NCI-H2171 treated with DMSO at 0.1 percent for 48 hours (cell line): ENCODE data around the gene OTOG.
"Not testable (repeated sequence)": the region's sequence is repeated elsewhere in the genome, so short reads cannot be mapped to it uniquely, and the experiment has no call there.

Experiments used
- DNase-seq: peaks from one replicate; lab custom pipeline; 2025; lab: John Stamatoyannopoulos, UW

Gene OTOG

DNA sequence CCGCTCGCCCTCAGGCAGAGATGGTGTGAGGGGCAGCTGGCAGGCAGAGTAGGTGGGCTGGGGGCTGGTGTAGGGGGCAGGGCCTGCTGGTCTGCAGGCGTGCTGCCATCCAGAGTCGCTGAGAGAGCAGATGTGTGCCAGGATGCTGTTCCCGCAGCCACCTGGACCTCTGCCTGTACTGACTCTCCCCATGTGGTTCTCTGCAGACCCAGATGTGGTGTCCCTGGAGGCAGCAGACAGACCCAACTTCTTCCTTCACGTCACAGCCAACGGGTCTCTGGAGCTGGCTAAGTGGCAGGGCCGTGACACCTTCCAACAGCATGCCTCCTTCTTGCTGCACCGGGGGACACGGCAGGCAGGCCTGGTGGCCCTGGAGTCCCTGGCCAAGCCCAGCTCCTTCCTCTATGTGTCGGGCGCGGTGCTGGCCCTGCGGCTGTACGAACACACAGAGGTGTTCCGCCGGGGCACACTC lies 58.6 kb downstream of the OTOG start:
- no peak for DNase-seq

DNA sequence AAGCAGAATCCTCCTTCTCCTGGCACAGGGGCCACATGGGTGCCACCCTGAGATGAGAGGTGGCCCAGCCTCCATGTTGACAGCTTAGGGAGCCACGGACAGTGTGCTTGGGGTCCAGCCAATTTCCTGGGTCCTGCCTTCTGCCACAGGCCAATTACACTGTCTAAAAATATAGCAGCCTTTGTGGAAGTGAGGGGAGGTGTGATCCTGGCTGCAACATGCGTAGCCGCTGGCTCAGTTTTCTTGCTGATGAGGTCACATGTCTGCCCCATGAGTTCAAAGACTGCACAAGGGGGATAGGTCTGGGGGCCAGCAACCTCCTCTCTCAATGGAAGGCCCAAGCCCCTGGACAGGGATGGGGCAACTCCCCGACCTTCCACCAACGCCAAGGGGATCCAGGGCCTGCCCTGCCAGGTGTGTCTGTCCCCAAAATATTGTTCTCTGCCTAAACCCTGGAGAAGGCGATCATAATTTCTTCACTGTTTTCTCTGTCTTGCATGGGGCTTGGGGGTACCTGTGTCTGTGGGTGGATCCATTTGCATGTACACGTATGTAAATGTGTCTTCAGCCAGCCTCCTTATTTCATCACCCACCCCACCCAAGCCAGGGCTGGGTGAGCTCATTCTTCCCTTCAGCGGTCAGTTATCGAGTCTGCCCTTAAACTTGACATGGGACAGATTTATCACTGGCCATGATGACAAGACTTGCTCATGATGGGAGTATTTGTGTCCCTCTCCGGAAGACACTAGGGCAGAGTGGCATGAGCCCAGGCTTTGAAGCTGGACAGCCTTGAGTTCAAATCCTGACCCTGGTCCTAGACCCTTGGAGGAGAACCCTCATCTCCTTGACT lies 59.4 kb downstream of the OTOG start:
- no peak for DNase-seq

DNA sequence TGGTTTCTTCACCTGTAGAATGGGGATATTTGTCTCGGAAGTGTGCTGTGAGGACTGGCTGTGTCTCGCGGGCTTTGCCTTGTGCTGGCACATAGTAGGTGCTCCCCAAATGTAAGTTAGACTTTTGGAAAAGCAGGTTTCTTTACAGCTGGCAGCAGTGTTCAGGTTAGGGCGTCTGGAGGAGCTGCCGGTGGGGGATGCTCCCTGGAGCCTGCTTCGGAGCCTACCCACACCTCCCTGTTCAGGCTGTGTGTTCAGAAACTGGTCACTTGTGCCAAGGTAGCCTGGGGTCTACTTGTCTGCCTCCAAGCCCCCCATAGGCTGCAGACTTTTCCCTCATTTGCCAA lies 60.0 kb downstream of the OTOG start:
- no peak for DNase-seq

DNA sequence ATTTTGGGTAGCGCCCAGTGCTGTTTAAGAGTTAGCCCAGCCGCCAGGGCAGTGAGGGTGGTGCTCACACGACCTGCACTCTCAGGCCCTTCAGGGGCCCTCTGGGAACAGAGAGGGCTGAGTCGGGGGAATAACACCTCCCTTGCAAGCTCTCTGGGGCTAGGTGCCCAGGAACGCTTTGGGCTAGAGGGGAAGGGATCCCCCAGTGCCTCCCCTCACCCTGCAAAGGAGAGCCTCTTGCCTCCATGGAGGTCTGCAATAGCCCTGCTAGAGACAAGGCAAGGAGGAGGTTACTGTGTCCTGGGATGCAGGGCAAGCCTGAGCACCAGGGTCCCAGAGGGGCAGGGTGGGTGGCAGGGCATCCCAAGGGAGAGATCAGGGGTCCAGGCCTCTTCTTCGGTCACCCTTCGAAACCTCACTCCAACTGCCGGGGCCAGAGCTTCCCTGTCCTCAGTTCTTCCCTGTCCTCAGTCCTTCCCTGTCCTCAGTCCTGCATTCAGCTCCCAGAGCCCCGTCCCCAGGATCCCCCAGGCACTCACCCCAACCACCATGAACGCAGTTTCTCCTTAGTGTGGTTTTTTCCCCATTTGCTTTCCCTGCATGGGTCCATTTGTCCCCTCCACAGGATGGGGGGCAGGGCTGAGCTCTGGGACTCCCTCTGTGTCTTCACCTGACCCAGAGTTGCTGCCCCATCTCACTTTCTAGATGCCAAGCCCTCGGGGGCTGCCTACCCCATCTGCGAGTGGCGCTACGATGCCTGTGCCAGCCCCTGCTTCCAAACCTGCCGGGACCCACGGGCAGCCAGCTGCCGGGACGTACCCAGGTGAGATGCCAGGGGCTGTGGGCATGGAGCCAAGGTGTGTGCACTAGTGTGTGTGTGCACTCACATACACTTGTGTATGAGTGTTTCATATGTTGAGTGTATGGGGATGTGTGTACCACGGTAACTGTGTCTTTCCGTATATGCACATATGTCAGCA lies 60.8 kb downstream of the OTOG start:
- DNase-seq, result no peak

DNA sequence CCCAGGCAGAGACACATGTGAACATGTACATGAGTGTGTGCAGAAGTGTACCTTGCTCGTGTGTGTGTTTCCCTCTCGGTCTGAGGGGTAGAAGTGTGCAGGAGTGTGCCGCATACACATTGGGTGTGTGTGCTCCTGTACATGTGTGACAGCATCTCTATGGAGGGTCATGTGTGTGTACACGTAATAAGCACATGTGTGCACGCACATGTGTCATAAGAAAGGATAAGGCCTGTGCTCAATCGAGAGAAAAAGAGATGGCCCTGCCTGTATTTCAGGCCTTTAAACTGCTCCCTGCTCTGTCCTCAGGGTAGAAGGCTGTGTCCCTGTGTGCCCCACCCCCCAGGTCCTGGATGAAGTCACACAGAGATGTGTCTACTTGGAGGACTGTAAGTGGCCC lies 61.8 kb downstream of the OTOG start:
- no peak for DNase-seq

DNA sequence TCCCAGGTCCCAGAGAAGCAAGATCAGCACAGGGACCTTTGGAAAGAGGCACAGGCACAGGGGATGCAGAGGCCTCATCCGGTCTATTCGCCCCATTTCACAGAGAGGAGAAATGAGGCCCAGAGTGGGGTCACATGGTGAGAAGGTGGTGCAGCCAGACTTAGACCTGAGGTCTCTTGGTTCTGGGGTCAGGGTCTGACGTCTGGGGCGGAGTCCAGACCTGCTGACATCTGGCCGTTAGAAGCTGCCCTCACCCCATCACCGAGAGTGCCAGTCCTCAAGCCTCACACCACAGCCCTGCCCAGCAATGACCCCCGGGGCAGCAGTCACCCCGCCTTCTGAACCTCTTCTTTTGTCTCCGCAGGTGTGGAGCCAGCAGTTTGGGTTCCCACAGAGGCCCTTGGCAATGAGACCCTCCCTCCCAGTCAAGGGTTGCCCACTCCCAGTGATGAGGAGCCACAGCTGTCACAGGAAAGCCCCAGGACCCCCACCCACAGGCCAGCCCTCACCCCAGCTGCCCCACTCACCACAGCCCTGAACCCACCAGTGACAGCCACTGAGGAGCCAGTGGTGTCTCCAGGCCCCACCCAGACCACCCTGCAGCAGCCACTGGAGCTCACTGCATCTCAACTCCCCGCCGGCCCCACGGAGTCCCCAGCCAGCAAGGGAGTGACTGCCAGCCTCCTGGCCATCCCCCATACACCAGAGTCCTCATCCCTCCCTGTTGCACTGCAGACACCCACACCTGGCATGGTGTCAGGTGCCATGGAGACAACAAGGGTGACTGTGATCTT lies 62.4 kb downstream of the OTOG start:
- no peak for DNase-seq

DNA sequence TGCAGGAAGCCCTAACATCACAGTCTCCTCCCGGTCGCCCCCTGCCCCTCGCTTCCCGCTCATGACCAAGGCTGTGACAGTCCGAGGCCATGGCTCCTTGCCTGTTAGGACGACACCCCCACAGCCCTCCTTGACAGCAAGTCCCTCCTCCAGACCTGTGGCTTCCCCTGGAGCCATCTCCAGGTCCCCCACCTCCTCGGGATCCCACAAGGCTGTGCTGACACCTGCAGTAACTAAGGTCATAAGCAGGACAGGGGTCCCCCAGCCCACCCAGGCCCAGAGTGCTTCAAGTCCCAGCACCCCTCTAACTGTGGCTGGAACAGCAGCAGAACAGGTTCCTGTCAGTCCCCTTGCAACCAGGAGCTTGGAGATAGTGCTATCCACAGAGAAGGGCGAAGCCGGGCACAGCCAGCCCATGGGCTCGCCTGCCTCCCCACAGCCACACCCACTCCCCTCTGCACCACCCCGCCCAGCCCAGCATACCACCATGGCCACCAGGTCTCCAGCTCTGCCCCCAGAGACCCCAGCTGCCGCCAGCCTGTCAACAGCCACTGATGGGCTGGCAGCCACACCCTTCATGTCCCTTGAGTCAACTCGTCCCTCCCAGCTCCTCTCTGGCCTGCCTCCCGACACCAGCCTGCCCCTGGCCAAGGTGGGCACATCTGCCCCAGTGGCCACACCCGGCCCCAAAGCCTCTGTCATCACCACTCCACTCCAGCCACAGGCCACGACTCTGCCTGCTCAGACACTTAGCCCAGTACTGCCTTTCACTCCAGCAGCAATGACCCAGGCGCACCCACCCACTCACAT lies 63.2 kb downstream of the OTOG start:
- DNase-seq, result no peak

DNA sequence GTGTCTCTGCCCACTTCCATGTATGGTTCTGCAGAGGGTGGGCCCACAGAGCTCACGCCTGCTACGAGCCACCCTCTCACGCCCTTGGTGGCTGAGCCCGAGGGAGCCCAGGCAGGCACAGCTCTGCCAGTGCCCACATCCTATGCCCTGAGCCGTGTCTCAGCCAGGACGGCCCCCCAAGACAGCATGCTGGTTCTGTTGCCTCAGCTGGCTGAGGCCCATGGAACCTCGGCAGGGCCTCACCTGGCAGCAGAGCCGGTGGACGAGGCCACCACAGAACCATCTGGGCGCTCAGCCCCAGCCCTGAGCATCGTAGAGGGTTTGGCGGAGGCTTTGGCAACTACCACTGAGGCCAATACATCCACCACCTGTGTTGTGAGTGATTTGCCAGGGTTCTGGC lies 64.0 kb downstream of the OTOG start:
- DNase-seq, result no peak

DNA sequence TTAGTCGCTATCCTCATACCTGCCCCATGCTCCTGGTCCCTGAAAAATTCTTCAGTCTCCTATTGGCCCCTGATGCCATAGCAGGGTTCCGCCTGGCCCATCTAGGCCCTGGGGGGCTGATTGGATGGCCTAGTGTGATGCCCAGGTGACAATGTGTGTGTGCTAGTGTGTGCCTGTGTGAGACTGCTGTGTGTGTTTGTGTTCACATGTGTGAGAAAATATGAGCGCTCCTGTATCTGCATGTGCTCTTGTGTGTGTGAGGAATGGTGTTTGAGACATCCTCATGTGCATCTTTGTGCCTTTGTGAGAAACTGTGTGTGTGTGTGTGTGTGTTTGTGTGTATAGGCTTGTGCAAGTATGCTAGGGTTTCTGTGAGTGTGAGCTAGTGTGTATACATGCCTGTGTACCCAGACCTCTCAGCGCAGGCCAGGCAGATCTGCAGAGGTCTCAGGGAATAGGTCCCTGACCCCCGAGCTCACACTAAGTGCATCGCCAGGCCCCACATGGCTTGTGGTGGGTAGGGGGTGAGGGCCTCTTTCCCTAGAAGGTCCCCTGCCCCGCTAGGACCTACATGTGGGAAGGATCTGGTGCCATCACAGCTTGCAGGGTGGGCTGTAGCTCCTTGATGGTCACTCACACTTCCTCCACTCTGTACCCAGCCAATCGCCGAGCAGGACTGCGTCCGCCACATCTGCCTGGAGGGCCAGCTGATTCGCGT lies 64.6 kb downstream of the OTOG start:
- no peak for DNase-seq

DNA sequence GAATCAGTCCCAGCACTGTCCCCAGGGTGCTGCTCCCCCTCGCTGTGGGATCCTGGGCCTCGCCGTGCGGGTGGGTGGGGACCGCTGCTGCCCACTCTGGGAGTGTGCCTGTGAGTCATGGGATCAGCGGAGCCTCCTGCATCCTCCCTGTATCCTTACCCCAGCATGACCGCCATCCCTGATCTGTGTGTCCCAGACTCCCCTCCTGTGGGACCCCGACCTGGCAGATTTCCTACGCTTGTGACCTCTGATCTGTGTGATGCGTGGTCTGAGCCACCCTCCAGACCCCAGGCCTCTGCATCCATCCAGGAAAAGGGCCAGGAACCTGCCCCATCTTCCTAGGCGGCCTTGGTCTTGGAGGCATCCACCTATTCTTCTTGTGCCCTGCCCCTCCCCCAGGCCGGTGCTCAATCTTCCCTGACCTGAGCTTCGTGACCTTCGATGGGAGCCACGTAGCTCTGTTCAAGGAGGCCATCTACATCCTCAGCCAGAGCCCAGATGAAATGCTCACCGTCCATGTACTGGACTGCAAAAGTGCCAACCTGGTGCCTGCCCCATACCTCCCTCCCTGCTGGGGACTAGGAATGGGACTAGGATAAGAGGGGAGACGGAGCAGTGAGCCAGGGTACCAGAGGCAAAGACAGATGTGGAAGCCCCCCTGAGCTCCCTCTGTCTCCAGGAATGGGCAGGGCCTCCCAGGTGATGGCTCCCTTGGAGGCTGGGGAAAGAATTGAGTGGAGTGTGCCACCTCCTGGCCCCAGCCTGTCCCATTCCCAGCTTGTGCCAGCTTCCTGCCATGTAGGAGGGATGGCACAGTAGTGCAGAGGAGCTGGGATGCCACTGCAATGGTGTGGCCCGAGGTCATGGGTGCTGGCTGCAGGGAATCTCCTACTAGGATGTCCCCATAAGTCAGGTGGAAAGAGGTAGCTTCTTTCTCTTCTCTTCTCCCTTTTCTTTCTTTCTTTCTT lies 65.4 kb downstream of the OTOG start:
- no peak for DNase-seq

DNA sequence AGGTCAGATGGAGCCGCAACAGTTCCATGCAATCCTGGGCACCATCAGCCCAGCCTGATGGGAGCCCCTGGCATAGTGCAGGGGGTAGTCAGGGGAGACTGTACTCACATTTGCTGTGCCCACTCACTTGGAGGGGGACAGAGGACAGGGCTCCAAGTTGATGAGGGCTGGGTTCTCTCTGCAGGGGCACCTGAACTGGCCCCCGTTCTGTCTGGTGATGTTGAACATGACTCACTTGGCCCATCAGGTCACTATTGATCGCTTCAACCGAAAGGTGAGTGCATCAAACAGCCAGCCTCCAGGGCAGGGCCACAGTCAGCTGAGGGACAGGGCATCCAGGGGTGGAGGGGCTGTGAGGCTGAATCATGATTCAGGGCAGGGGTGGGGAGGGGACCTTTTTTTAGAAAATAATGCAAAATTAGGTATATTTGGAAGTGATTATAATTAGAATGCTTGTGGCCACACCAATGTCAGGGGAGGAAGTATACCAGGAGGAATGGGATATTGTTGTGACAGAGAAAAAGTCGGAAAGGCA lies 66.4 kb downstream of the OTOG start:
- no peak for DNase-seq

DNA sequence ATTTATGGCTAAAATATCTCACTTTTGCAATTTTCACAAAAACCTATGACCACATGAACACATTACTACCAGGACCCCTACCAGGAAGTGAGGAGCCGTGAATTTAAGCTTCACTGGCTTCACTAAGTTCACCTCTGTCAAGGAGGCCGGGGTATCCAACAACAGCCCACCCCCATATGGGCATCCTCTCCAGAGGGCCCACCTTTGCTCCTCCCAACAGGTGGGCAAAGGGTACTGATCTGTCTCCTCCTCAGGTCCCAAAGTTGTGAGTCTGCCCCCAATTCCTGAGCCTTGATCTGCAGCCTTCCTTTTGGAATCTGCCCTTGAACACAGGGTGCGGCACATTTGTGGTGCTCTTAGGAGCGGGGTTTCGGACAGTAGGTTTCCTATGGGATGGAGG lies 66.9 kb downstream of the OTOG start:
- no peak for DNase-seq

DNA sequence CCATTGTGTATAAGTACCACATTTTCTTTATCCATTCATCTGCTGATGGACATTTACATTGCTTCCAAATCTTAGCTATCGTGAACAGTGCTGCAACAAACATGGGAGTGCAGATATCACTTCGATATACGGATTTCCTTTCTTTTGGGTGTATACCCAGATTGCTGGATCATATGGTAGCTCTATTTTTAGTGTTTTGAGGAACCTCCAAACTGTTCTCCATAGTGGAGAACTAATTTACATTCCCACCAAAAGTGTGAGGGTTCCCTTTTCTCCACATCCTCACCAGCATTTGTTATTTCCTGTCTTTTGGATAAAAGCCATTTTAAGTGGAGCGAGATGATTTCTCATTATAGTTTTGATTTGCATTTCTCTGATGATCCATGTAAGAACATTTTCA lies 75.7 kb downstream of the OTOG start:
- not testable (repeated sequence) for DNase-seq

DNA sequence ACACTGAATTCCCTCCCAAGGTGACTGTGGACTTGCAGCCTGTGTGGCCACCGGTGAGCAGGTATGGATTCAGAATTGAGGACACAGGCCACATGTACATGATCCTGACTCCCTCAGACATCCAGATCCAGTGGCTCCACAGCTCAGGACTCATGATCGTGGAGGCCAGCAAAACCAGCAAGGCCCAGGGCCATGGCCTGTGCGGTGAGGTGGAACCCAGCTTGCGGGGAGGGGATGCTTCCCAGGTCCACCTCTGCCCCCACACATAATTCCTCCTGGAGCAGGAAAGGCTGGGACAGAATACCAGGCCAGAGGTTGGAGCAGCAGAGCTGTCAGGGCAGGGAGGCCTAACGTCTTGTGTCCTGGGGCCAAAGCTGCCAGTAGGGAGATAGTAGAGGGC lies 82.1 kb downstream of the OTOG start:
- no peak for DNase-seq

DNA sequence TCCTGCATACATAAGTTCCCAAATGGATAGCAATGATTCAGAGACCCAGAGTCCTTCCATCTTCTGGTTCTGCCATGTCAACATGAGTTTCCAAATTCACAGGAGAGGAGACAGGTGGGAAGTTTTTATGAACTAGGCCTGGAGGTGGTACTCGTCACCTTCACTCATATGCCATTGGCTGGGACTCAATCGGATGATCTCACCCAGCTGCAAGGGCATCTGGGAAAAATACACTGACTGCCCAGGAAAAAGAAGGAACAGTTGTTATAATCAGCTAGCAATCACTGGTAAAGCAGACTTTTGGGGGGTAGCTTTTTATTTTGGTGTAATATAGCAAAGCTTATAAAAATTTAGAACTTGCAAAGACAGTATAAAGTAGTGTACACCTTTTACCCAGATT lies 83.9 kb downstream of the OTOG start:
- DNase-seq, result no peak

DNA sequence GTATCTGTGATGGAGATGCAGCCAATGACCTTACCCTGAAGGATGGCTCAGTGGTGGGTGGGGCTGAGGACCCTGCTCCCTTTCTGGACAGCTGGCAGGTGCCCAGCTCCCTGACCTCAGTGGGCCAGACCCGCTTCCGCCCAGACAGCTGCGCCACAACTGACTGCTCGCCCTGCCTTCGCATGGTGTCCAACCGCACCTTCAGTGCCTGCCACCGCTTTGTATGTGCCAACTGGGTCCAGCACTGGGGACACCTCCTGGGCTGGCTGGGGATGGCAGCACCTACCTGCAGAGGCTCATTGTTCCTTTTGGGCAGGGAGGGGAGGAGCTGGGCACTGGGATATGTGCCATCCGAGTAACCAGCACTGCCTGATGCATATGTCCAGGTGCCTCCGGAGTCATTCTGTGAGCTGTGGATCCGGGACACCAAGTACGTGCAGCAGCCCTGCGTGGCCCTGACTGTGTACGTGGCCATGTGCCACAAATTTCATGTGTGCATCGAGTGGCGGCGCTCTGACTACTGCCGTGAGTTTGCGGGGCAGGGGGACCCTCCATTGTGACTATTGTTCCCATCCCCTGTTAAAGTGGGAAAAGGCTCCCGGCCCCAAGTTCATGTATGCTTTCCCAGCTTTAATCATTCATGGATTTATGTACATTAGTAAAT lies 84.8 kb downstream of the OTOG start:
- no peak for DNase-seq

DNA sequence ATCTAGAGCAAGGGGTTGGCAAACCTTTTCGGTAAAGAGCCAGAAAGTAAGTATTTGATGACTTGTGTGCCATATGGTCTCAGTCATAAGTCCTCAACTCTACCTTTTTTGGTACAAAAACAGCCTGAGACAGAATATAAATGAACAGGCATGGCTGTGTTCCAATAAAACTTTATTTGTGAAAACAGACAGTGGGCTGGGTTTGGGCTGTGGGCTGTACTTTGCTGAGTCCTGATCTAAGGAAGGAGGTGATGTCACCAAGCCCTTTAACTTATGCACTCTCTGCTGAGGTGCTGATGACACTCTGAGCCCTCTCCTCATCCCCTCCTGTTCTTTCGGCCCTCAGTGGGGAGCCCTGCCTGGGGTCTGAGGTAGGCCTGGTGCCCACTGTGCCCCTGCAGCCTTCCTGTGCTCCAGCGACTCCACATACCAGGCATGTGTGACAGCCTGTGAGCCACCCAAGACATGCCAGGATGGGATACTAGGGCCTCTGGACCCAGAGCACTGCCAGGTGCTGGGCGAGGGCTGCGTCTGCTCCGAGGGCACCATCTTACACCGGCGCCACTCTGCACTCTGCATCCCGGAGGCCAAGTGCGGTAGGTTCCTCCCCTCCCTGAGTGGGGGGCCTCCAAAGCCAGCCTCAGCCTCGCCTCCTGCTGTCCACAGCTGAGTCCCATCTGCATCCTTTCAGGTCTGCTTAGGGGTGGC lies 86.4 kb downstream of the OTOG start:
- no peak for DNase-seq
